HL-60 (cell line): ENCODE data around the gene GRIK5.

Experiments
- POLR2AphosphoS5 ChIP-seq: IDR thresholded peaks from 2 replicates; pipeline ENCODE4 v1.6.1; 2012; ENCODE audit warnings: low read depth
- TF ChIP-seq, protein P1 (sequence below): IDR thresholded peaks from one replicate; pipeline ENCODE4 v1.5.1; 2011; ENCODE audit warnings: low read length, control low read depth, inconsistent platforms; ENCODE audit not compliant: insufficient read depth

GRCh38 chr19:42089772-42090171, 19.8 kb upstream of the GRIK5 start:
- TF ChIP-seq, protein P1, sequence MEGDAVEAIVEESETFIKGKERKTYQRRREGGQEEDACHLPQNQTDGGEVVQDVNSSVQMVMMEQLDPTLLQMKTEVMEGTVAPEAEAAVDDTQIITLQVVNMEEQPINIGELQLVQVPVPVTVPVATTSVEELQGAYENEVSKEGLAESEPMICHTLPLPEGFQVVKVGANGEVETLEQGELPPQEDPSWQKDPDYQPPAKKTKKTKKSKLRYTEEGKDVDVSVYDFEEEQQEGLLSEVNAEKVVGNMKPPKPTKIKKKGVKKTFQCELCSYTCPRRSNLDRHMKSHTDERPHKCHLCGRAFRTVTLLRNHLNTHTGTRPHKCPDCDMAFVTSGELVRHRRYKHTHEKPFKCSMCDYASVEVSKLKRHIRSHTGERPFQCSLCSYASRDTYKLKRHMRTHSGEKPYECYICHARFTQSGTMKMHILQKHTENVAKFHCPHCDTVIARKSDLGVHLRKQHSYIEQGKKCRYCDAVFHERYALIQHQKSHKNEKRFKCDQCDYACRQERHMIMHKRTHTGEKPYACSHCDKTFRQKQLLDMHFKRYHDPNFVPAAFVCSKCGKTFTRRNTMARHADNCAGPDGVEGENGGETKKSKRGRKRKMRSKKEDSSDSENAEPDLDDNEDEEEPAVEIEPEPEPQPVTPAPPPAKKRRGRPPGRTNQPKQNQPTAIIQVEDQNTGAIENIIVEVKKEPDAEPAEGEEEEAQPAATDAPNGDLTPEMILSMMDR = no peak
- no peak for TF ChIP-seq POLR2AphosphoS5
